ENCODE measurements around the gene LRP1B.
"Not testable (repeated sequence)": the region's sequence is repeated elsewhere in the genome, so short reads cannot be mapped to it uniquely, and the experiment has no call there.

The LRP1B gene

DNA sequence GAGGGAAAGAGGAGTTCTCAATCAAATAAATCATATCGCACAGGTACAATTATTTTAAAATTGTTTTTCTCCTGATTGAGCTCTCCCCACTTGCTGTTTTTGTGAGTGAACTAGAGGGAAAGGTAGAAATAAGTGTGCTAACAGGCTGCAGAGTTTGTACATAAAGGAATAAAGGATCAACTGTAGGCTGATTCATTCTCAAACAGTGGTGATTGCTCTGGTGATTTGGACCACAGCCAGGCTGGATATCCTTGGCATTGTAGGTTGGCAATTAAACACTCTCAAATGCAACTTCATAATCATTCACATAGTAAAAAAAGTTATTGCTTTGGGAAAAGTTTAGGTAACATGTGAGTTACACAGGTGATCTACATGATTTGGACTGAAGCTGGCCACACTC is 29.8 kb downstream of the LRP1B start:
- no peak for DNase-seq (ENCODE audit: low spot score)

DNA sequence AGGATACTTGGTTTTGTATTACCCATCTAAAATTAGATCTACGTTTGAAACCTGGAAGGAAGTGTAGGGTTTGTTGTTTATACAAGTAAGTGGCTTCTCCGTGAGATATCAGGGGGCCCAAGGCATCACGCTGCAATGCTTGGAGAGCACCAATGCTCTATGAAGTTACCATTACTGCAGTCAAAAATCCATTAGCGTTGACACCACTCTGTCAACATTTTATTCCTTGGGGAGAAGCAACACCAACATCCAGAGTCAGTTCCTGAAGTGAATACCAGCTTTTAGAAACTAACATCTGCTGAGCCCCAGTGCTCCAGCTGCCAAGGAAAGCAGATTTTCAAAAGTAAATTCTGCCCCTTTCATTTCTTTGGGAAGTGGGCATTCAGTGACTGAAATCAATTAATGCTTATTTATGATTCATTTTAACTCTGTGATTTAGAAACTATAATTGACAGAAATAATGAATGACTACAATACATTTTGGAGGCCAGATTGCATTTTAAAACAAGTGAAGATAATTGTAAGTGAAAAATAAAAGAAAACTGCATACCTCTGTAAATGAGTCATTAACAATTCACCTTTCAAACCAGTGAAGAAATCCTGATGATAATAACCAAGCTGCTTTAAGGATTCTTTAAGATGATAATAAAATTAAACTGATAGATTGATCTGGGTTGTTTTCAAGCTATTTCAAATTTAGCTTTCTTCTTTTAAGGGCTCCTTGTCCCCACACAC is 30.5 kb downstream of the LRP1B start:
- no peak for DNase-seq (ENCODE audit: low spot score)

DNA sequence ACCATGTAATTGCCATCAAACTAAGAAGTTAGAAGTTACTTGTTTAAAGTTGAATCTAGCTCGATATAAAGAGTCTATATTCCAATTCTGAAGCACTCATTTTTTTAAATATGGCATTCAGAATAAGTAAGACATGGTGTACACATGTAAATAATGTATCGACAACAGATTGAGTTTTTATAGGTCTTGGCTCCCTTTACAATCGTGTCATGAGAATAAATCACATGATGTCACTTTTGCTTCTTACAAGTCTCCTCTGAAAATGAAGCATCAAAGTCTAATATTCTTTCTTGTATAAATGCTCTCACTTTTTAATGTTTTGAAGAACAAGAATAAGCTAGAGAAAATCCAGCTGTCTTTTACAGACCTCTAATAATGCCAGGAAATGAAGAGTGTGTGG is 33.1 kb downstream of the LRP1B start:
- DNase-seq (ENCODE audit: low spot score) = no peak

DNA sequence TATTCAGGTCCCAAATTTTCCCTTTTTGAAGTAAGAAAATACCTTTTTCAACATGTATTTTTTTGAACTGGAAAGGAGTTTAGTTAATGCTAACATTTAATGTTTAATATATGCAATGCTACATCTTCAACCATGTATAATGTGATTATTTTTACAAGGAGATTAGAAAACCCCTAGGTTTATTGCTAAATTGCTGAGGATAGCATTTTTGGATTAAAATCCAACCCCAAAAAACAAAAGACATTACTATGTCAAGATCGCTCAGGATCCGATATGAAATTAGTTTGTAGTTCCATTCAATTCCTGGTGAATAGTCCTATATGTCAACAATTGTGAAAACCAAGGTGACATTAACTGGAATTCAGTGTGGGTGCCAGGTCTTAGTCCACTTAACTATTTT is 35.2 kb downstream of the LRP1B start:
- DNase-seq (ENCODE audit: low spot score) = no peak

DNA sequence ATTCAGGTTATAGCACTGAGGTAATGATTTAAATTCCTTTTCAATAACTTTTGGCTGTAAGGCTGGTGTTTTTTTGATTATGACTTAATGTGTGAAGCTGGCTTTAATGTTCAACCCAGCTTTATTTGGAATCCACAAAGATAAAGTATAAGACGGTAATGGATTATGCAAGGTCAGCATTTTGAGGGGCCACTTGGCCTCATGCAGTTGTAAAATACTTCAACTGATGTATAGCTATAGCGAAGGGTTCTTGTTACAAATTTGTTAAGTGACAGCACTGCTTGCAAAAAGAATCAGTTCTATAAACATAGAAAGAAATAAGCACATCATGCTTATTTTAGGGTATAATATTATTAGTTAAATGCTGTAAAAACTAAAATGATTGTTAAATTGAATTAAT is 36.6 kb downstream of the LRP1B start:
- DNase-seq (ENCODE audit: low spot score) = no peak

DNA sequence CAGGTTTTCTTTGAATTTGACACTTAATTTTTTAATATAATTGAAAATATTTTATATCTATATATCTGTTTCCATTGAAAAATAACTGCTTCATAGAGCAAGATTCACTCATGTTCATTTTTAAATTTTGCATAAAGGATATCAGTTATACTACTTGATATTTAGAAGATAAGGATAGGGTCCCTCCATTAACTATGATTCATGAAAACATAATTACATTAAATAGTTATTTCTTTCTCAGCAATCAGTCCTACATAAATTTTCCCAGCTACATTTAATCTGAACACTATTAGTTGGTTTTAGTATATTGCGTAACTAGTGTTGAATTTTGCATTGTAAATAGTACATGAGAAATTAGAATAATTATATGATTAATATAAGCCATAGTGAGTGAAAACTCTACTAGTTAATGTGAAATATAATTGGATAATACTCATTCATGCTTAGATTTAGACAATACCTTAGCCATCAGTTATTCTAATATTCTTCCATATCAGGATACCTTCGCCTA is 42.7 kb downstream of the LRP1B start:
- DNase-seq (ENCODE audit: low spot score) = no peak

DNA sequence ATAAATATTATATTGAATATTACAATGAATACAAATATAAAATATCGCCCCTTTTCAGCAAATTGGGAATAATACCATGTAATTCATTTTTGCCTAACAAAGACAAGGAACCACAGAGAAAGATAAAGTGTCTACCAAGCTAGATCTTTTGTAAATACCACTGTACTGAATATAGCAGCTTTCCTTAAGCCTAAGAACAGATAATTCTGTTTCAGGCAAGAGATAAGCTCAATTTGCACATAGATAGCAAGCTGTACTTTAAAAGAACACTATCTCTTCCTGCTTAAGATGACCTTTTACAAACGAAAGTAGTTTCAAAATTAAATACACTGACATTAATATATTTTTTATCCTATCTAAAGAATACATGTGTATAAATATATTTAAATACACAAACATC is 43.2 kb downstream of the LRP1B start:
- DNase-seq (ENCODE audit: low spot score) = not testable (repeated sequence)

DNA sequence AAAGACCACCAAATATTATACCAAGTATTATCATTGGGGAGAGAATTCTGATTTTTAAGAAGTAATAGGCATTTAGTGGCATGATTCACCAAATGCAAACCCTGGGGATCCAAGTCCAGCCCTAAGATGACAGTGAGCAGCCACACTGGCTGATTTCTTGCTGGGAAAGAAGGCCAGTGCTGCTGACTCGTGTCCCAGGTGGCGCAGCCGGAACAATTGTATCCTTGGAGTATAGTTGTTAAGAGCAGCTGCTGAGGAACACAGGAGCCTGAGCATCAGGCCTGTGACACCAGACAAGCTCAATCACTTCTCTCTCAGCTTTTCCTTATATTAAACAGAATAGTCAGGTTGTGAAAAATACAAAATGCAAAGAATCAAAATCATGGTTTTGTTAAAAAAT is 48.4 kb downstream of the LRP1B start:
- no peak for DNase-seq (ENCODE audit: low spot score)

DNA sequence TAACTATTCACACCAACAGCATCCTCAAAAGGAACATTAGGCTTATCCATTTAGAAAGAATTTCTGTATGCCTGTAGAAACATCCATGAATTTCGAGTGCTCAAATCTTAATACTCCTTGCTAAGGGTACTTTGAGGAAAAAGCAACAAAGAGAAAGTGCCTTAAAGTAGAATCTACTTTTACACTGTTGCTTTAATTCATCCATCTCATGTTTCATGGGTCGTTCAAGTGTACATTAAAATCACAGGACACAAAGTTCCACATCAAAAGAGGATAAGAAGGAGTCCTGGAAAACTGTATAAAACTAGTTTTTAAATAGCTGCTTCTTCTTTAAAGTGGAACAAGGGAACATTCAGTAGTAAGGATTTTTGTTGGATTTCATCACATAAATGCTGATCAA is 54.5 kb downstream of the LRP1B start:
- no peak for DNase-seq (ENCODE audit: low spot score)

DNA sequence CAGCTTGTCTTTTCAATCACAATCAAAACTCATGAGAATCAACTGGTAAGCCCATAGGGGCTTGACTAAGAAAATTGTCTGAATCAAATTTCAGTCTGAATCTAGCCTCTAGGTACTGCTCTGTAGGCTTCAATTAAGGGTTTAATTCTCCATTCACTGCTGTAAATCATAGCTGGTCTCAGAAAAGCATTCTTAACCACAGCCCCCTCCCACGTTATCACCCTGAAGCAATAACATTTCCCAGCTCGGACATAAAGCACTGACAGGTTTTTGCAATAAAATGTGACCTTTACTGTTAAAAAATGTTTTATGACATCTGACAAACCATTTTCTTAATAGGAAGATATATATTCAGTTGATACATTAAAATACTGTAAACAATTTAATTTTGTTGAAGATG is 55.0 kb downstream of the LRP1B start:
- no peak for DNase-seq (ENCODE audit: low spot score)

DNA sequence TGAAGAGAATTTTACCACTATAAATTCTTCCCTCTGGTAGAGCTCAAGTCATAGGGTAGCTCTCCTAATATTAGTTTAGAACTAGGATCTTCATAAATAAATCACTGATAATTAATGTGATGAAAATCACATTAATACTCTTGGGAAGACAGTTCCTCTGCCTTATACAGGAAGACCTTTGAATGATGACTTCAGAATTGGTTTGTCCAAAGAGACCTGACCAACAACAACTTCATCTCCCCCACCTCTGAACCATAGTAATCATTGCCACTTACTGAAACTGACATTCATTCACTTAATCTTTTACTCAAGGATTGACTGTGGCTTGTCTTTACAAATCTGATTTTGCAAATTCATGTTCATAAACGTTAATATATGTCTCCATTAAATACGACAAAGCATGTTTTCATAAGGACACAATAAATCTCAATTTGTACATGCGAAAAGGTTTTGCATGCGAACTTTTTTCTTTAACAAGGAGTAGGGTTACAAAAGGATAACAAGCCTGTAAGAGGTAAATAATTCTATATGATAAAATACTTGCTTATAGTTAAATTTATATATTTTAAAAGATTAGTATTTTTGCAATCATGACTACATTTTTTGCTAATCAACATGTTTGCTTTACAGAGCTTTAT is 61.4 kb downstream of the LRP1B start:
- DNase-seq (ENCODE audit: low spot score) = no peak

DNA sequence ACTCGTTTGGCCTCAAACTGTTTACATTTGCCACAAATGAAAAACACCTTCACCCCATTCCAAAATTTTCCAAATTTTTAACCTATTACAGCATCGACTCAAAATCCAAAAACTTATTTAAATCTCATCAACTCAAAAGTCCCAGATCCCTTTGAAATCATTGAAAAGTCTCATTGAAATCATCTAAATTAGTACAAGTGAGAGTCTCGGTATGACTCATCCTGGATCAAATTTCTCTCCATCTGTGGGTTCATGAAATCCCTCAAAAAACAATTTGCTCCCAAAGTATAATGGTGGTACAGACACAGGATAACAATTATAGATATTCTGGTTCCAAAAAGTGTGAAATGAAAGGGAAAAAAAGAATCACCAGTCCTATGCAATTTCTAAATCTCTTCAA is 65.1 kb downstream of the LRP1B start:
- no peak for DNase-seq (ENCODE audit: low spot score)

DNA sequence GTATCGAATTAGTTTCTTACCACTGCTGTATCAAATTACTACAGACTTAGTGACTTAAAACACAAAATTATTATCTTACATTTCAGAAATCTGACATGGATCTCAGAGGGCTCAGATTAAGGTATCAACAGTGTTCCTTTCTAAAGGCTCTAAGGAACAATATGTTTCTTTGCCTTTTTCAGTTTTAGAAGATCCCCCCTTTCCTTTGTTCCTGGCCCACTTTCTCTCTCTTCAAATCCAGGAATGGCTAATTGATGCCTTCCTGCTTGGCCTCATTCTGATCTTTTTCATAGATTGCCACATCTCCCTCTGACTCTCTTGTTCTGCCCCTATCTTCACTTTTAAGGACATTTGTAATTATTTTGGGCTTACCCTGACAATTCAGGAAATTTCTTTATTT is 65.7 kb downstream of the LRP1B start:
- DNase-seq (ENCODE audit: low spot score) = no peak

DNA sequence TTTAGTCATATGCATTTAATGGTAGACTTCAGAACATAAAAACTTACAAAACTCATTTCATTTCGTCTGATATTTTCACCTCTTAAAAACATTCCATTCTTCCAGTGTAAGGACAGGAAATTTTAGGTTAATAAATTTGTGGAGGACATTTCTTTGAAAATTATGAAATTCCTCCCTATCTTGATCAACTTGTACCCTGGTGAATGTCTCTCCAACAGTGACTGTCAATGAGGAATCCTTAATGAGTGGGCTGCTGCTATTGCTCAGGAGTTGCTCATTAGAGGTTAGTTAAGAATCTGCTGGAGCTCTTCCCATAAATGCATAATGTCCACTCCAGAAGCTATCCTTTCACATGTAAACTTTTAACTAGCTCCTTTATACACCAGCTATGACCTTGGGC is 69.1 kb downstream of the LRP1B start:
- no peak for DNase-seq (ENCODE audit: low spot score)

DNA sequence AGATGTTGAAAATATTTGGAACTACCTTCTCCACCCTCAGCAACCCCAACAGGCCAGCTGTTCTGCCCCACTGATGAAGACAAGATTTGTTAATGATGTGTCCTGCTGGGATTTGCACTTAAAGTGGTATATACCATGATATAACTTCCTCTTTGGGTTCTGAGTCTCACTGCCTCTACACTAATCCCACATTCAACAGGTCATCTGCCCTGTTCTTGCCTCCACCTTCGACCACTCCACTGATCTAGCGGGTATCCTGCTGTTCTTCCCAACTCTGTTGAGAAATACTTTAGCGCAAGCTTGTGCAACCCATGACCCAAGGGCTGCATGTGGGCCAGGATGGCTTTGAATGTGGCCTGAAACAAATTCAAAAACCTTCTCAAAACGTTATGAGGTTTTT is 72.7 kb downstream of the LRP1B start:
- DNase-seq (ENCODE audit: low spot score) = no peak

DNA sequence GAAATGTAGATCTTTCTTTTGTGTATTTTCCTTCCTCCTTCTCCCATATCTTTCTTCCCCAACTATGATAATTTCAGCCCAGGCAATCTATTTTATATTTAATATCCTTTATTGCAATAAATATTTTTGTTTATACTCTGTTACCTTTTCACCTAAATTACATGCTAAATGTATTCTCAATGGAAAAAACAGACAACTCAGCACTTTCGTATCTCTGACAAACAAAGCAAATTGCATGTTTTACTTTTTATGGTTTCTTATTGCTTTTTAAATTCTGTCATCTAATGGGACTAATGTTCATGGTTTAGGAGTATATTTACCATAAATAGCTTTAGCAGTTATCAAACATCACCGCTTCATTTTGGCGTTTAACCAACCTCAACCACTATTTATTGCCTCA is 74.0 kb downstream of the LRP1B start:
- DNase-seq (ENCODE audit: low spot score) = no peak

DNA sequence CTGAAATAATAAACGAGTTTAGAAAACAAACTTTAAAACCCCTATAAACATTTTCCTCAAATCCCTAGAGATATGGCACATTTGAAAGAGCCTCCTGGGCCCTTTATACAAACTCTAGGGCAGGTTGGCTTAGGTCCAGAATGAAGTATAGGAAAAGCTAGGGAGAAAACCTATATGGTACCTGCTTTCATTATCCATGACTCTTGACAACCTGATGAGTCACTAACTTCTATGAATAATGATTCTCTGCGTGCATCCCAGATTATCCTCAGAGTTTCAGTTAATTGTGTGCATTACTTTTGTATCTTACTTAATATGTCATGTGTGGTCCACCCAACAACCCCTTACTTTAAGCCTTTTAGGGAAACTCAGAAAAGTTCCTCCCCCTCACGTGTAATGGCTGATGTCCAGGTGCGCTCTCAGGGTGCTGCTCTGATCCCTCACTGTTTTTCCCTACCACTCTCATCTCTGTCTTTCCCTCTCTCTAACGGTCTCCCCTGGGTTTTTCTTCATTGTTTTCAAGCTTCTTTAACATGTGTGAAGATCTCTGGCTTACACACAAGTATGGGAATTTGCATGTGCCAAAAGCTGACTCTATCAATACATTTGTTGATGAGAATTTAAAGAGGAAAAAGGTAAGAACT is 78.5 kb downstream of the LRP1B start:
- no peak for DNase-seq (ENCODE audit: low spot score)

DNA sequence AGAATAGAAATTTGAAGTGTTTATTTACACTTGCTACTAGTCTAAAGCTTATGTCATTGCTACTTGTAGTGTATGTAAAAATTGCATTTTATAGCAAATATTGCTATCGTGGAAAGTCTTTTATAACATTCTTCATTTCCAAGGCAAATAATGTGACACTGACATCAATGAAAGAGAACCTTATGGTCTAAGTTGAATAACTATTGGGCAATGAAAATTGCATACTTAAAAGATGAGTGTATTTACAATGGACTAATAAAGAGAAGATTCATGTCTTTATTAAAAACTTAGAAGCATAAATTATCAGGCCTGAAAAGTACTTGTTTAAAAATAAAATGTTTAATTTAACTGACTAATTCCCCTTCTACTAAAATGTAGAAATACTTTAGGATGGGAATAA is 82.2 kb downstream of the LRP1B start:
- no peak for DNase-seq (ENCODE audit: low spot score)

DNA sequence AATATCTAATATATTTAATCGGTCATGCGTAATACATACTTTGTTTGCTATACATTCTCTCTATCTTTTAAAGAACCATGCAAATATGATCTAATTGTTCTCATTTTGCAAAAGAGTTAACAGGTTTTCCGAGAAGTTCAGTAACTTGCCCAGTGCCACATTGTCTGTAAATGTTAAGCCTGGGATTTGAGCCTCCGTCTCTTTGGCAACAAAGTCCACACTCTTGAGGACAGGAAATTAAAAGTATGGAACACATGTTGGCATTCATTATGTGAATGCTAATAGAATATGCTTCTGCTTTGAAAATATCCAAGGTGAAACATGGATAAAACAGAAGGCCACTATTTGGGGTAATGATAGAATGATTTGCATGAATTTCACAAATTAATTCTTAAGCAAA is 85.2 kb downstream of the LRP1B start:
- no peak for DNase-seq (ENCODE audit: low spot score)

DNA sequence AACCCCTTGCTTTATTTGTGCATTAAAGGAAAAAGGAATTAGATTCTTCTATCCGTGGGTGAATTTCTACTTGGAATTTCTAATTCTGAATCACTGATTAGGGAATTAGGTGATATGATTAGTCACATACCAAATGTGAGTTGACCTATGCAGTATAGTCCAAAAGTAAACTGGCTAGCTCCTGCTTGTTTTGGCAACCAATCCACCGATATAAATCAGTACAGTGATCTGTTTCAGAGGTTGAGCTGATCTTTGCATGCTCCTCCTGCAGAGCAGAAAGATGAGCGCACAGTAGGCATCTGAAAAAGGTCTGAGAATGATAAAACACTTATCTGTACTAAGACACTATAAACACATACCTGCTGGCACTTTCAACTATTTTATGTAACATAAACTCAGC is 86.6 kb downstream of the LRP1B start:
- no peak for DNase-seq (ENCODE audit: low spot score)

DNA sequence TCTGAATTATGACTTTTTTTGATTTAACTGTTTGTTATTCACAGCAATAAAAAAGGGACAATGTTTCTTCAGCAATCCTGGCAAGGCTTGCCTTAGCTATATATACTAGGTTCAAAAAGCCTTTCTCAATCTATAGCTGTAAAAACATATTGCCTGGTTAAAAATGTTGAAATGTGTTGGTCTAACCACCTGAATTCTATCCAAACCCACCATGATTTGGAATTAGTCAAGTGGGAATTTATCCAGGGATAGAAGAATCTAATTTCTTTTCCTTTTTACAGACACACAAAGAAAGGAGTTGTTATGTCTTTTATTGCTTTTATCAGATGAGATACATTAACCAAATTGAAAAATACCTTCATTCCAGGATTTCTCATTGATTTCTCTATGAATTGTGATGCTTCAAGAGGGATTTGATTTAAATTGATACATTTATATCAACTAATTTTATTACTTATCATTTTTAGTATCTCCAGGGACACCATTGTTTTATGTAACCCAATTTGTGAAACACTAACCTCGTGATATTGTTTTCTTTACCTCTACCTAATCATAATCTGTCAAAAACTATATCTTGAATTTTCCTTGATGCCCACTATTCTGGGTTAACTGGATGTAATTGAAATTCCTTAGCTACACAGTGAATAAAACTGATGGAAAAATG is 88.1 kb downstream of the LRP1B start:
- DNase-seq (ENCODE audit: low spot score) = no peak

DNA sequence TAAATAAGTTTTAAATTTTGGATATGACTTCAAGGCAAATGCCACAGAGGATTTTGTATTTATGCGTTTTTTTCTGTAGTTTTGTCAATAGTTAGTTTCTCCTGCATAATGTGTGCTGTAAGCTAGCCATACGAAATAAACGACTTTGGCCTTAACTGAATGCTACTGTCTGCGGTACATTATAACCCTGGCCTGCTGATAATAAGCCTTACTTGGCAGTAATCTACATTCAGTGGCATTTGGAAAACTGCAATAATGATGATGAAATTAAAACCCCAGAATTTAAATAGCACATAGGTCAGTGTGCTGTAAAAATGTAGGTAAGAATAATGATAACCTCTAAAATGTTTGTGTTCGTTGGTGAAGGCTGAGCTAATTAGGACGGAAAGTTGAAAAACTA is 88.8 kb downstream of the LRP1B start:
- DNase-seq (ENCODE audit: low spot score) = no peak

DNA sequence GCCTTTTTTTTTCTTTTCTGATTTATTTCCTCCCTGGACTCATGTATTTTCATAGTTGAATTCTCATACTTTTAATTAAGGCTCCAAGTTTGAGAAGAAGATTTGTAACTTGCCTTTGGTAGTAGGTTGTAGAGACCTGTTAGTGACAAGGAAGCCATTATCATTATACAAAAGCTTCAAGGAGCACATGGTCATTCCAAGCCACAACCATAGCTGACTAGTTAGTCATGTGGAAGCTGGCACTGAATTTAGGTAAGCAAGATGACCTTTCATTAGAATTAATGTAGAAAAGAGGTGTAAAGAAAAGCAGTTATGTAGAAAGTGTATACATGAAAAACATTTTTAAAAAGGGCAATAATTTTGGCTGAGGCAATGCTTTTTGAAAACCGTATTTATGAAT is 89.7 kb downstream of the LRP1B start:
- DNase-seq (ENCODE audit: low spot score) = no peak
